ENCODE measurements around the gene GKN2. TPM values are rescaled to one million over a fixed set of nuclear protein-coding genes. Genes with fewer than 3 reads are reported as not detected.
A peak's percentile ranks its signal among the peaks of the same experiment; 100 is the strongest.

Gene GKN2
- total and polyA plus RNA-seq, 9 of the 15 experiments (the other 6 are each of a cell fraction or from before 2014, with no cell fraction given): not detected

GRCh38 chr2:68908392-68908970, 44.2 kb downstream of the GKN2 start (continued):
- TF ChIP-seq MAFK (IDR thresholded peaks at IDR 0.05; ENCODE audit: low read length) (peak; percentile 95), NFE2 (IDR thresholded peaks at IDR 0.05; ENCODE audit: low read depth) (peak; percentile 99), ZNF165 (CRISPR knock-in tag; IDR thresholded peaks at IDR 0.05; ENCODE audit: borderline replicate concordance) (no peak), SMARCE1 (IDR thresholded peaks at IDR 0.05) (no peak; the same call in 1 of the 2 replicates), ZNF778 (CRISPR knock-in tag; IDR thresholded peaks at IDR 0.05) (no peak), CHD4 (IDR thresholded peaks at IDR 0.05; ENCODE audit: insufficient read depth, insufficient replicate concordance, low read depth, low read length, poor library complexity, severe bottlenecking) (no peak), HMG20B (CRISPR knock-in tag; IDR thresholded peaks at IDR 0.05) (no peak), THAP12 (CRISPR knock-in tag; IDR thresholded peaks at IDR 0.05) (no peak), PHF20 (IDR thresholded peaks at IDR 0.05; ENCODE audit: partially characterized antibody) (no peak), ZNF280B (CRISPR knock-in tag; IDR thresholded peaks at IDR 0.05) (no peak), E2F6 (IDR thresholded peaks at IDR 0.05; ENCODE audit: borderline replicate concordance in 1 of 2, extremely low read depth in 1 of 2, insufficient read depth in 1 of 2, insufficient read length in 1 of 2, low read depth in 1 of 2, low read length in 1 of 2, poor library complexity in 1 of 2, severe bottlenecking in 1 of 2) (peak in 1 of 2 experiments; percentile 51), ASH1L (IDR thresholded peaks at IDR 0.05; ENCODE audit: borderline replicate concordance, low read depth, partially characterized antibody) (no peak), GTF2E2 (tag; IDR thresholded peaks at IDR 0.05) (peak; percentile 88), RBM25 (IDR thresholded peaks at IDR 0.05; ENCODE audit: low read depth, low read length, severe bottlenecking) (no peak), ZNF79 (CRISPR knock-in tag; IDR thresholded peaks at IDR 0.05; ENCODE audit: low read depth) (no peak), CBX8 (IDR thresholded peaks at IDR 0.05; ENCODE audit: borderline replicate concordance, extremely low read depth, low read depth, low read length, poor library complexity, severe bottlenecking) (no peak), ZNF583 (CRISPR knock-in tag; IDR thresholded peaks at IDR 0.05) (no peak), SLC30A9 (CRISPR knock-in tag; IDR thresholded peaks at IDR 0.05) (no peak), HNRNPH1 (optimal IDR thresholded peaks at IDR 0.05; ENCODE audit: low read depth, low read length) (no peak), FOXJ2 (tag; IDR thresholded peaks at IDR 0.05) (no peak), NONO (IDR thresholded peaks at IDR 0.05; ENCODE audit: low read depth in 2 of 2, low read length in 1 of 2) (no peak), LCOR (CRISPR knock-in tag; IDR thresholded peaks at IDR 0.05) (peak; percentile 77; the same call in 1 of the 2 replicates), ZNF668 (CRISPR knock-in tag; IDR thresholded peaks at IDR 0.05) (no peak), CAMTA2 (CRISPR knock-in tag; conservative IDR thresholded peaks at IDR 0.05) (no peak), RBFOX2 (IDR thresholded peaks at IDR 0.05; ENCODE audit: low read depth, low read length) (peak; percentile 65)

Measured in K562 (cell line).